DOHH2 (cell line): ENCODE results near the gene SHISA2.

Experiments
- H3F3A ChIP-seq: fragments of 200-600 bp; sonication (generic), shearing (Covaris generic); 2 replicates; pipeline ENCODE4 v1.6.0; 2016; ENCODE audit warnings: antibody characterized with exemption, mild to moderate bottlenecking; ENCODE audit not compliant: control insufficient read depth, insufficient read depth
- H3K27ac ChIP-seq: fragments of 200-600 bp; sonication (generic); 2 replicates; pipeline ENCODE4 v1.5.1; 2014; ENCODE audit warnings: low read depth, mild to moderate bottlenecking, low read length, moderate library complexity
- H3K27me3 ChIP-seq: fragments of 200-600 bp; sonication (generic); 2 replicates; pipeline ENCODE4 v1.6.1; 2014; ENCODE audit warnings: mild to moderate bottlenecking, low read length, mixed read lengths; ENCODE audit not compliant: control insufficient read depth
- H3K36me3 ChIP-seq: fragments of 200-600 bp; sonication (generic); 2 replicates; pipeline ENCODE4 v1.6.1; 2014; ENCODE audit warnings: mild to moderate bottlenecking, low read length, moderate library complexity, mixed read lengths; ENCODE audit not compliant: control insufficient read depth
- H3K4me1 ChIP-seq: fragments of 200-600 bp; sonication (generic); 2 replicates; pipeline ENCODE4 v1.6.1; 2014; ENCODE audit warnings: mild to moderate bottlenecking, low read length, mixed read lengths; ENCODE audit not compliant: control insufficient read depth
- H3K4me2 ChIP-seq: fragments of 200-600 bp; sonication (generic); 2 replicates; pipeline ENCODE4 v1.6.0; 2014; ENCODE audit warnings: mild to moderate bottlenecking, low read length, moderate library complexity
- H3K4me3 ChIP-seq: fragments of 200-600 bp; sonication (generic); 2 replicates; pipeline ENCODE4 v1.5.1; 2014; ENCODE audit warnings: mild to moderate bottlenecking, low read length, mixed read lengths
- H3K79me2 ChIP-seq: fragments of 200-600 bp; sonication (generic); 2 replicates; pipeline ENCODE4 v1.6.1; 2014; ENCODE audit warnings: mild to moderate bottlenecking, low read length, mixed read lengths; ENCODE audit not compliant: control insufficient read depth
- H3K9me2 ChIP-seq: fragments of 200-600 bp; sonication (generic); replicated peaks from 2 replicates; pipeline ENCODE4 v1.6.1; 2014; ENCODE audit warnings: mild to moderate bottlenecking, low read length, mixed read lengths; ENCODE audit not compliant: control insufficient read depth
- H3K9me3 ChIP-seq: fragments of 200-600 bp; sonication (generic); 2 replicates; pipeline ENCODE4 v1.6.1; 2014; ENCODE audit warnings: antibody characterized with exemption, low read length, mixed read lengths; ENCODE audit not compliant: control insufficient read depth, insufficient read depth
- H4K20me1 ChIP-seq: fragments of 200-600 bp; sonication (generic); 2 replicates; pipeline ENCODE4 v1.6.0; 2014; ENCODE audit warnings: low read depth, mild to moderate bottlenecking, antibody characterized with exemption, low read length, moderate library complexity; ENCODE audit not compliant: control insufficient read depth, insufficient read depth
- CTCF ChIP-seq: fragments of 200-600 bp; sonication (generic); IDR thresholded peaks from one replicate; pipeline ENCODE4 v1.5.1; 2014; ENCODE audit warnings: antibody characterized with exemption, mild to moderate bottlenecking, low read depth, low read length; ENCODE audit not compliant: poor library complexity, severe bottlenecking
- EZH2phosphoT487 ChIP-seq: fragments of 200-600 bp; sonication (generic); IDR thresholded peaks from 2 replicates; pipeline ENCODE4 v1.6.1; 2017; ENCODE audit warnings: borderline replicate concordance, mild to moderate bottlenecking, antibody characterized with exemption, low read length, moderate library complexity, mixed read lengths

Gene SHISA2

DNA sequence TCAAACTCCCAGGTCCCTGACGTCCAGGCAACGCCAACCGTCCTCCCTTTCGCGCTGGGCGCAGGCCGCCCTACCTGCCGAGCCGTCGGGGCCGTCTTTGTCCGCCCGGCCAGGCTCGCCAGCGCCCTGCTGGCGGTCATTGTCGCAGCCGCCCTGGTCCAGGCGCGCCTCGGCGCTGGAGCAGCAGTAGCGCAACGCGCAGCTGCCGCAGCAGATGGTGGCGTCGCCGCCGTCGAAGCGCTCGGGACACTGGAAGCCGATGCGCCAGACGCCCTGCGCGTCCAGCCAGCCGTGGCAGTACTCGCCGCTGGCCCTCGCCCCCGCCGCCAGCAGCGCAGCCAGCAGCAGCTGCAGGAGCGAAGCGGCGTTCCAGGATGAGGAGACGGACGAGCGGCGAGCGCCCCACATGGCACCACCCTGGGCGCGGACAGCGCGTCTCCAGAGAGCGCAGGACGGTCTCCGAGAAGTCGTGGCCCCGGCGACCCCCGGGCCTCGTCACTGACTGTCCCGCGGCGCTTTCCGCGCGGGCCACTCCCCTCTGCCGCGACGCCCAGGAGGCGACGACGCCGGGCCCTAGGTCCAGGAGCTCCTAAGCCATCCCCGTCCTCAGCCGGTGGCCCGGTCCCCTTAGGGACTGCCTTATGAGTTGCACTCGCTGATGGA is 1.1 kb downstream of the SHISA2 start:
- H3K9me2 ChIP-seq: no peaks in the 10 kb centered on the region
- TF ChIP-seq CTCF: no peak
- TF ChIP-seq EZH2phosphoT487: no peak
- H3K4me3 ChIP-seq: no peak overlapping the region
- no peak overlapping the region for H3K27ac ChIP-seq
- no peaks in the 10 kb centered on the region for H4K20me1 ChIP-seq
- no peaks in the 10 kb centered on the region for H3K79me2 ChIP-seq
- no peaks in the 10 kb centered on the region for H3K4me1 ChIP-seq
- H3K36me3 ChIP-seq: no peaks in the 10 kb centered on the region
- no peaks in the 10 kb centered on the region for H3F3A ChIP-seq
- H3K27me3 ChIP-seq: 0 out of 2 replicates have a peak, but pooled peaks cover 3% of the 10 kb centered on the region
- no peak overlapping the region for H3K4me2 ChIP-seq
- H3K9me3 ChIP-seq: peaks cover 3% of the 10 kb centered on the region; the same call in 1 of the 2 replicates

DNA sequence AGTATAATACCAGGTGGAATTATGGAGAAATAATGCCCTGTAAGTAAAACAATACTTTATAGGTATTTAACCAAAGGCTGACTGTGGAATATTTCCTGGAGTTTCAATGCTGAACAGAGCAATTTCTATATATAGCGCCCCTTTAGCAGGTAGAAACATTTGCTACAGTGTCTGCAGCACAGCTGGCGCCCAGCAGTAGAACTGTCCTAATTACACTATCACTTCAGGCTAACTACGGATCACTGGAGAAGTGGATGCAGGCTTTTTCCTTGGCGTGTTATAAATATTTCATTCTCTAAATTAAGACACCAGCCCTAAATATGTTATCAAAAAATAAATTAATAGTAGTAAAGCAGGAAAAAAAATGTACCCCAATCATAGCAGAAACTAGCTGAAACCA is 3.1 kb downstream of the SHISA2 start:
- TF ChIP-seq CTCF: no peak
- no peak for TF ChIP-seq EZH2phosphoT487
- Histone ChIP-seq H3K36me3 (no peaks in the 10 kb centered on the region), H3K79me2 (no peaks in the 10 kb centered on the region), H3K9me2 (no peaks in the 10 kb centered on the region), H3K4me3 (no peak overlapping the region), H3F3A (no peaks in the 10 kb centered on the region), H3K27me3 (0 out of 2 replicates have a peak, but pooled peaks cover 3% of the 10 kb centered on the region), H3K4me1 (no peaks in the 10 kb centered on the region), H3K27ac (no peak overlapping the region), H4K20me1 (no peaks in the 10 kb centered on the region), H3K4me2 (no peak overlapping the region), H3K9me3 (peaks cover 3% of the 10 kb centered on the region; the same call in 1 of the 2 replicates)

DNA sequence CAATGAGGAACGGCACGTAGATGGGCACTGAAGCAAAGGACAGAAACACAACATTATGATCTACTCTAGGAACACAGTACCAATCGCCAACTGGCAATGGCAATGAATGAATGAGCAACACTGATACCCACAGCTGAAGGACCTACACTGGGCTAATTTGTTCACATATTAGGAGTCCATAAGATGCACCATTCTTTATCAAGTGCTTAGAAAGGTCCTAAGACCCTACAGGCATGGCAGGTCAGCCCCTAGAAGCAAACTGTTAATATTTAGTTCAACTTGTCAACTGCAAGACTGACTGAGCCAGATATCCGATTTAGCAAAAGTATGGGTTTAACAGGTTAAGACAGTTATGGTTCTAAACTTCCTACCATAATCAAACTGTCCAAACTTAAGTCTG is 4.8 kb downstream of the SHISA2 start:
- Histone ChIP-seq H4K20me1 (no peaks in the 10 kb centered on the region), H3K4me1 (no peaks in the 10 kb centered on the region), H3K9me2 (no peaks in the 10 kb centered on the region), H3K27me3 (0 out of 2 replicates have a peak, but pooled peaks cover 3% of the 10 kb centered on the region), H3K27ac (no peak overlapping the region), H3K4me3 (no peak overlapping the region), H3K9me3 (peaks cover 3% of the 10 kb centered on the region; the same call in 1 of the 2 replicates), H3F3A (no peaks in the 10 kb centered on the region), H3K79me2 (no peaks in the 10 kb centered on the region), H3K4me2 (no peak overlapping the region), H3K36me3 (no peaks in the 10 kb centered on the region)
- TF ChIP-seq EZH2phosphoT487 (no peak), CTCF (no peak)
